GM12891 (cell line): ENCODE results near the gene HDDC3.

Experiments used
- DNase-seq: peaks from one replicate; pipeline ENCODE4 v3.0.0; 2011; ENCODE audit warnings: low spot score; ENCODE audit not compliant: insufficient read length
- FAIRE-seq: peaks from 2 replicates; lab custom pipeline; 2011; peaks lifted over from hg19 to GRCh38; lab: Jason Lieb, UNC
- PAX5 ChIP-seq: IDR thresholded peaks from 2 replicates; pipeline ENCODE4 v1.6.1; 2011; ENCODE audit warnings: low read length, moderate library complexity, mild to moderate bottlenecking; ENCODE audit not compliant: insufficient read depth, severe bottlenecking
- POLR2A ChIP-seq: IDR thresholded peaks from 2 replicates; pipeline ENCODE4 v1.6.1; 2011; ENCODE audit warnings: low read depth, low read length, control low read depth
- POLR2AphosphoS5 ChIP-seq: IDR thresholded peaks from 2 replicates; pipeline ENCODE4 v1.6.1; 2011; ENCODE audit warnings: low read depth, low read length, control low read depth
- POU2F2 ChIP-seq: IDR thresholded peaks from 2 replicates; pipeline ENCODE4 v1.6.1; 2011; ENCODE audit warnings: low read depth, mild to moderate bottlenecking, control low read depth, low read length, moderate library complexity
- SPI1 ChIP-seq: IDR thresholded peaks from 2 replicates; pipeline ENCODE4 v1.6.1; 2011; ENCODE audit warnings: low read depth, low read length, control low read depth
- TAF1 ChIP-seq: IDR thresholded peaks from 2 replicates; pipeline ENCODE4 v1.6.1; 2011; ENCODE audit warnings: low read depth, low read length, control low read depth

The HDDC3 gene

GRCh38 chr15:90953947-90954711, 21.8 kb upstream of the HDDC3 start:
- FAIRE-seq (no peak), DNase-seq (no peak)
- TF ChIP-seq POLR2A (no peak), POU2F2 (no peak), TAF1 (no peak), PAX5 (no peak), POLR2AphosphoS5 (no peak), SPI1 (no peak)

- no peak for FAIRE-seq
- no peak for DNase-seq
- TF ChIP-seq POLR2A: no peak
- no peak for TF ChIP-seq POU2F2
Observed at GRCh38 chr15:90952901-90953677, 20.7 kb upstream of the HDDC3 start.

GRCh38 chr15:90950676-90951075, 18.3 kb upstream of the HDDC3 start:
- TF ChIP-seq SPI1 (no peak), TAF1 (no peak), POU2F2 (no peak)
- FAIRE-seq (no peak), DNase-seq (no peak)

- TF ChIP-seq POU2F2 (no peak), PAX5 (no peak), POLR2AphosphoS5 (no peak), SPI1 (no peak), TAF1 (no peak), POLR2A (no peak)
- FAIRE-seq (no peak), DNase-seq (no peak)
Observed at GRCh38 chr15:90949979-90950675, 17.8 kb upstream of the HDDC3 start.

- no peak for TF ChIP-seq TAF1
- no peak for TF ChIP-seq POLR2AphosphoS5
- no peak for TF ChIP-seq SPI1
- no peak for TF ChIP-seq POLR2A
- FAIRE-seq: no peak
Observed at GRCh38 chr15:90948506-90948905, 16.2 kb upstream of the HDDC3 start.

GRCh38 chr15:90947577-90948357, 15.4 kb upstream of the HDDC3 start:
- FAIRE-seq (no peak), DNase-seq (no peak)
- no peak for TF ChIP-seq POU2F2
- TF ChIP-seq POLR2A: no peak
- TF ChIP-seq PAX5: no peak
- TF ChIP-seq TAF1: no peak
- no peak for TF ChIP-seq SPI1
- no peak for TF ChIP-seq POLR2AphosphoS5

More at GRCh38 chr15:90948506-90948905, 16.2 kb upstream of the HDDC3 start:
- no peak for DNase-seq

GRCh38 chr15:90946941-90947576, 14.7 kb upstream of the HDDC3 start:
- DNase-seq: no peak
- no peak for TF ChIP-seq PAX5
- no peak for TF ChIP-seq POU2F2
- no peak for FAIRE-seq

GRCh38 chr15:90946538-90946937, 14.2 kb upstream of the HDDC3 start:
- DNase-seq (no peak), FAIRE-seq (no peak)
- TF ChIP-seq POLR2AphosphoS5: no peak
- TF ChIP-seq TAF1: no peak
- TF ChIP-seq POLR2A: no peak
- no peak for TF ChIP-seq PAX5
- no peak for TF ChIP-seq SPI1
- TF ChIP-seq POU2F2: no peak

GRCh38 chr15:90945091-90945490, 12.7 kb upstream of the HDDC3 start:
- TF ChIP-seq TAF1 (no peak), PAX5 (no peak), SPI1 (no peak), POLR2A (no peak), POLR2AphosphoS5 (no peak), POU2F2 (no peak)
- DNase-seq (no peak), FAIRE-seq (no peak)
